GM18498 (cell line): ENCODE results near the gene GJC1.
A peak's percentile ranks its signal among the peaks of the same experiment; 100 is the strongest.

Source experiments
- ATAC-seq: cut with Tn5 transposase; IDR thresholded peaks from one replicate; pipeline ENCODE4 v1.9.1; 2021; ENCODE audit warnings: mild to moderate bottlenecking, moderate library complexity; ENCODE audit not compliant: unreplicated experiment

GJC1 gene

GRCh38 chr17:44778656-44779210, 51.4 kb downstream of the GJC1 start:
- ATAC-seq, result no peak

- ATAC-seq, result no peak
These were observed 52.4 kb downstream of the GJC1 start for GRCh38 chr17:44777394-44778348.

- no peak for ATAC-seq
These were observed 53.3 kb downstream of the GJC1 start for GRCh38 chr17:44776628-44777393.

GRCh38 chr17:44775838-44776621, 54.1 kb downstream of the GJC1 start:
- ATAC-seq, result peak; percentile 11

- ATAC-seq, result peak; percentile 82
These were observed 54.8 kb downstream of the GJC1 start for GRCh38 chr17:44775136-44775837.

GRCh38 chr17:44774271-44775135, 55.6 kb downstream of the GJC1 start:
- ATAC-seq, result peak; percentile 47

- no peak for ATAC-seq
These were observed 56.9 kb downstream of the GJC1 start for GRCh38 chr17:44773140-44773539.

GRCh38 chr17:44772308-44773045, 57.6 kb downstream of the GJC1 start:
- no peak for ATAC-seq

GRCh38 chr17:44770166-44770925, 59.7 kb downstream of the GJC1 start:
- no peak for ATAC-seq

- ATAC-seq, result no peak
These were observed 60.4 kb downstream of the GJC1 start for GRCh38 chr17:44769647-44770084.

GRCh38 chr17:44769230-44769629, 60.9 kb downstream of the GJC1 start:
- ATAC-seq, result no peak

GRCh38 chr17:44768505-44769142, 61.5 kb downstream of the GJC1 start:
- ATAC-seq, result no peak

- ATAC-seq, result no peak
These were observed 62.6 kb downstream of the GJC1 start for GRCh38 chr17:44767493-44767892.

GRCh38 chr17:44766409-44767038, 63.6 kb downstream of the GJC1 start:
- no peak for ATAC-seq

GRCh38 chr17:44765965-44766364, 64.1 kb downstream of the GJC1 start:
- ATAC-seq, result no peak

- no peak for ATAC-seq
These were observed 66.9 kb downstream of the GJC1 start for GRCh38 chr17:44763170-44763569.
